Lung microvascular endothelial cell (primary cell): ENCODE results near the gene USP7. TPM values are rescaled to one million over a fixed set of nuclear protein-coding genes. Genes with fewer than 3 reads are reported as not detected.

Source experiments
- DNase-seq, 2 donors: peaks; one replicate each; pipeline versions ENCODE4 v3.0.0 to v3.0.0-alpha.2; 2010; ENCODE audit warnings: low read depth in 2 of 2
- total RNA-seq: library from RNA; depleted of rRNA; stranded (reverse); fragments of >200 nt; gene quantifications from 2 replicates; pipeline ENCODE4 v1.2.1, GENCODE V29; 2014

Gene USP7
- total RNA-seq, 1 donor from 2014 or later, result 50.2 TPM

GRCh38 chr16:8952281-8952751, 11.4 kb downstream of the USP7 start:
- no peak for DNase-seq

DNA sequence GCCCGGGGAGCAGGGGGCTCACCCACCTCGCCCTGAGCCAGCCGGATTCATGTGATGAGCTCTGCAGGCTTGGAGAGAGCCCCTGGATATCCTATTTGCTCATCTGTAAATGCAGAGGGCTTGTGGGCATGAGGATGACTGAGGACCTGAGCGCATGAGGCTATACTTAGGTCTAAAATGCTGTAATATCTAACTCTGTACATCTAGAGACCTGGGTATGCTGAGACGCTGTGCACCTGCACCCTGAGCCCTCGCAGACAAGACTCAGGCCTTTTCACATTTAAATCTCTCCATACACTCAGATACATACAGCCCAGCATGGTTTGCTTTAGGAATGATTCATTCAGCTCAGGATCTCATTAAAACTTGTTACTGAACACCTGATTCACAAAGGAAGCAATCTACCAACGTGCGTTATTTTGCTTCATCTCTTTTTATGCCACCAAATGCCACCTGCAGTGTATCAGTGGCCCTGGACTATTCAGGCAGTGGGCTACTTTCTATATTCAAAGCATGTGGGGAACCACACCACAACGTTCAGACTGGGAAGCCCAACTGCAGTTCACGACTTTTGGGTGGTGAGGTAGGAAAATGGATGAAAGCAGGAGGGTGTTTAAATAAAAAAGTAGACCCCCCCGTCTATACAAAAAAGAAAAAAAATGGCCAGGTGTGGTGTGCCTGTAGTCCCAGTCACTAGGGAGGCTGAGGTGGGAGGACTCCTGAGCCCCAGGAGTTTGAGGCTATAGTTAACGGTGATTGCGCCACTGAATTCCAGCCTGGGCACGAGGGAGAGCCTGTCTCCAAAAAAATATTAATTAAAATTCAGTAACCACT, 12.0 kb downstream of the USP7 start:
- DNase-seq, result no peak

GRCh38 chr16:8950580-8951077, 13.1 kb downstream of the USP7 start:
- no peak for DNase-seq

- DNase-seq, result no peak
These were observed 13.9 kb downstream of the USP7 start for GRCh38 chr16:8949536-8950418.

- DNase-seq, result no peak
These were observed 14.9 kb downstream of the USP7 start for GRCh38 chr16:8948831-8949230.

- no peak for DNase-seq
These were observed 15.6 kb downstream of the USP7 start for GRCh38 chr16:8948069-8948593.

- DNase-seq, result no peak
These were observed 17.2 kb downstream of the USP7 start for GRCh38 chr16:8946544-8946943.

- no peak for DNase-seq
These were observed 17.9 kb downstream of the USP7 start for GRCh38 chr16:8945626-8946296.

DNA sequence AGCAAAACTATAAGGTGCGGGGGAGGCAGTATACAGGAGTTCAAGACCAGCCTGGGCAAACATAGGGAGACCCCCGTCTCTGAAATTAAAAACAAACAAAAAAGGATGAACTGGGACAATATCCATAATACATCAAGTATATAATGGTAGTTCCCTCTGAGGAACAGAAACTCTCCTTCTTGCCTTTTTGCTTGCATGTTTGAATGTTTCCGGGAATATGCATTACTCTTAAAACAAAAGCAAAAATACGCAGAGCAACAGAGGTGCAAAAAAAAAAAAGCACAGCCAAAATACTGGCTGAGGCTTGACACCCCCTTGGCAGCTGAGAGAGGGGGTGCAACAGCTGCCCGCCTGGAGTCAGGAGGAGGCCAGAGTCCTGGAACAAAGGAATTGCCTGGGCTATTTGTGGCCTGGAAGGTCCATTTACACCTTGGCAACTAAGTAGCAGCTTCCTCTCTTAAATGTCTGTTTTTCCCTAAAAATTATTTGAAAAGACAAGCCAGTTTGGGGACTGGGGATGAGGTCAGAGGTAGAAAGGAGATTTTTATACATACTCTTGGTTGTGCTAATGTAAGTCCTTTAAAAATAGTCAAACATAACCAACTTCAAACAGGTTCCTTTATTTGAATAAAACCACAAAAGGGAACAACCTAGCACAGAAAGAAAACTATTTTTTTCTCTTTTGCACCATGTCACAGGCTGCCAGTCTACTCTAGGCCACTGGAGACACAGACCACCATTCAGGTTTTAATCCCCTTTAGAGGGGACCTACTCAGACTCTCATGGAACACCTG, 19.5 kb downstream of the USP7 start:
- no peak for DNase-seq

- DNase-seq, result no peak
These were observed 20.5 kb downstream of the USP7 start for GRCh38 chr16:8943001-8943763.

- DNase-seq, result no peak
These were observed 21.9 kb downstream of the USP7 start for GRCh38 chr16:8941718-8942344.

GRCh38 chr16:8937803-8938202, 25.9 kb downstream of the USP7 start:
- DNase-seq, result no peak

DNA sequence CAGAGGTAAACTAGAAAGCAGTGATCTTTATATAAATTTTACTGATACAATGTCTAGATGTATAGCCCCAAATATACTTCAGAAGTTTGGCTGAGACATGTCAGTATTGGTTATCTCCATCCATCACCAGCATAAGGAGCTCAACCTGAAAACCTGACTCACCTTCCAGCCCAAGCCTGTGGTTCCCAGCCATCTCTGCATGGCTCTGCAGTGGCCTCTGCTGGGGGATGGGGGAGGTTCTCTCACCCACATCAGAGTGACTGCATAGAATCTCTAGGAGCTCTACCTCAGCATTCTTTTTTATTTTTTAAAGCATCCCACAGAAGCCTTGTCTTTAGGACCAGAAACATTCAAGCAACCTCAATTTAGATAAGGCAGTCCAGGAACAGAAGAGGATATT, 27.3 kb downstream of the USP7 start:
- peak; percentile 41 to 58 for DNase-seq

- DNase-seq, result peak; percentile 21 to 50
These were observed 27.7 kb downstream of the USP7 start for GRCh38 chr16:8935989-8936388.

- no peak for DNase-seq
These were observed 29.1 kb downstream of the USP7 start for GRCh38 chr16:8934601-8935000.

- DNase-seq, result peak; percentile 68 to 84
These were observed 31.8 kb downstream of the USP7 start for GRCh38 chr16:8931859-8932258.

DNA sequence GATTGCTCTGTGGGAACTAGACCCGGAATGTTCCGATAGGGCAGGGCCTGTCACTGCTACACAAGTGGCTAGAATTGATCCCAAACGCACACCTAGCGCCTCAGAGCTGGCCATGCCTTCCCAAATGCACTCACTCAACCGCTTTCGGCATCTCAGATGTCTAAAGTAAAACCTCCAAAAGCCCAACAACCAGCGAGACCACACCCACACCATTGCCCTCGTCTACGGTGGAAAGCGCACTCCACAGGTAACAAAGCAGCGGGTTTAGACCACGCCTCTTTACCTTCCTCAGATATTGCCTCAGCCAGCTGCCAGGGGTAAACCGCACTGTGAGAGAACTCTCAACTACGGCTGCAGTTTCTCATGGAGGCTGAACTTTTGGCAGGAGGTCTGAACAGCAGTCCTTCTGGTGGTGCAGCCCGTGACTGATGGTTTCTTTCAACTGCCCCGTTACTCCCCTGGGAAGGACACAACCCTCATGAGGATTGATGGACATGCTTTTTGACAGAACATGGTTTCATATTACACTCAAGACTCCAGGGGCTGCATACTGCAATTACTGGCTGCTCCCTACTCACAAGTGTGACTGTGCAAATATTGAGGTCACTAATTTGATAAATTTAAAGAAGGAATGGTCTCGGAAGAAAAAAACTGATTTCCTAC, 34.5 kb downstream of the USP7 start:
- no peak for DNase-seq

DNA sequence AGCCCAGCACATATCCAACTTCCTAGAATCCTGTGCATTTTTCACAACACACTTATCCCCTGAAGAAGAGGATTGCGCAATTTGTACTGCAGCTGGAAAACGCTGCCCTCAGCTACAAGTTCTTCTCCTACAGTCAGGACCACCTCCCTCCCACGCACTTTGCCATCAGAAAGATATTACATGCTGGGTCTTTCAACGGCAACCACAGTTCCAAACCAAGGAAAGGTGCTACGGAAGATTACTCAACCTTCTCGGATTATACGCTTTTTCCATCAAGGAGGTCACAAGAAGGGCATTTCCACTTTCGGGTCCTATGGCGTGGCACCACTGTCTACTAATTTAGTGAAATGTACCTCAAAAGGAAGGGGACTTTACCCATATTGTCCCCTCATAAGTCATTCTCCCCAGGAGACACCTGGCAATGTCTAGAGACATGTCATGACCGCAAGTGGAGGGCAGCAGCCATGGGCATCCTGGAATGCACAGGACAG, 35.2 kb downstream of the USP7 start:
- no peak for DNase-seq

DNA sequence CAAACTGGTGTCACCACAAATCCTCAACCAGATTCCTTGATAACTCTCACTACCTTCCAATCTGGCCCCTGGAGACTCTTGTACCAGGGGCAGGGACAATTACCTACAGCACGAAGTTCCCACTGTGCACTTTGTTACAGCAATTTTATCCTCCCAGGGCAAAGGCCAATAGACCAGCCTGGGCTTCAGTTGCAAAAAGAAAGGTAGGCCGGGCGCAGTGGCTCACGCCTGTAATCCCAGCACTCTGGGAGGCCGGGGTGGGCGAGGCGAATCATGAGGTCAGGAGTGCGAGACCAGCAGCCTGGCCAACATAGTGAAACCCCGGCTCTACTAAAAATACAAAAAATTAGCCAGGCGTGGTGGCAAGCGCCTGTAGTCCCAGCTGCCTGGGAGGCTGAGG, 36.9 kb downstream of the USP7 start:
- DNase-seq, result no peak
